Glomerular endothelial cell (primary cell): ENCODE results near the gene CHMP5. TPM values are rescaled to one million over a fixed set of nuclear protein-coding genes. Genes with fewer than 3 reads are reported as not detected.
"Not testable (repeated sequence)": the region's sequence is repeated elsewhere in the genome, so short reads cannot be mapped to it uniquely, and the experiment has no call there.

Experiments
- DNase-seq: peaks from one replicate; pipeline ENCODE4 v3.0.0-alpha.2; 2011; ENCODE audit warnings: low read depth, low spot score; ENCODE audit errors: extremely low read depth
- total RNA-seq: library from RNA; depleted of rRNA; stranded (reverse); fragments of >200 nt; gene quantifications from 2 replicates; pipeline ENCODE4 v1.2.3, GENCODE V29; 2015

The CHMP5 gene
- total RNA-seq, 1 donor from 2014 or later, result 64.9 TPM

DNA sequence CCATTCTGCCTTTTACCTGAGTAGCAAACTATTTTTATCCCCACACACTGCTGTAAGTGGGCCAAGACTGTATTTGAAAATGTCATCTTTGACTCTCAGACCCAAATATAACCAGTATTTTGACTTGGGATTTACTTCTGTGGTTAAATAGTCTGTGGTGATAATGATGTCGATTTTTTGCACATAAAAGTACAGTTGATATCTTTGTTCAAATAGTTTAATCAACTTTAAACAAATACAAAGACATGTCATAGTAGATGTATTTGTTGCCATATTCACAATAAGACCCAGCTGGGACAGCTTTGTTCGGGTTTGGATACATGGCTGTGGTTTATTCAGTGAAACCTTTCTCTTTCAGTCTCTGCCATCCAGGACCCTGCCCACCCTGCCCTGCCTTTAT is 45.9 kb downstream of the CHMP5 start:
- DNase-seq, result no peak

DNA sequence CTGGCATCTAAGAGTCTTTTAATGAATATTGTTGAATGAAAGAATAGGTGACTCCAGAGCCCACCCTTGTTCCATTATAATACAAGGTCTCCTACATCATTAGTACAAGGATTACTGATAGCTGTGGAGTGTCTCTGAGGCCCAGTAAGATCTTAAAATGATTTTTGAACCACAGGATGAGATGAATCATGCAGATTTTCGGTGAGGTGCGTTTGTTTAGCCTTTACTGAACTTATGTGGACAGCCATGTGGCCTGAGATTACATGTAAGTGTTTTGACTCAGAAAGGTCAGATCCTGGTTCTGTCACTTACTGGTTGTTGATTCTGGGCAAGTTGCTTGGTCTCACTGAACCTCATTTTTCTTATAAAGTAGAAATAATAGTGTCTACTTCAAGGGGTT is 47.1 kb downstream of the CHMP5 start:
- DNase-seq, result no peak

DNA sequence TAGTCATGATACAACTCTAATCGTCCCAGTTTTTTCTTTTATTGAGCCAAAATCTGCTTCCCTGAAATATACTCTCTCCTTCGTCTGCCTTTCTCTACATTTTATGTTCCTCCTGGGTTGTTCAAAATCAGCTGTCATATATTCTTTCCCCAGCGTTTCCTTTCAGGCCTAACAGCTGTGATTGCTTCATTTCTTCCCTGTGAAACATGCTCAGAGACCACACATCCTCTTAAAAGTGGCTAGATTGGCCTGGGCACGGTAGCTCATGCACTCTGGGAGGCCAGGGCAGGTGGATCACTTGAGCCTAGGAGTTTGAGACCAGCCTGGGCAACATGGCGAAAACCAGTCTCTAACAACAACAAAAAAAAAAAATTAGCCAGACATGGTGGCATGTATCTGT is 50.5 kb downstream of the CHMP5 start:
- DNase-seq, result no peak

DNA sequence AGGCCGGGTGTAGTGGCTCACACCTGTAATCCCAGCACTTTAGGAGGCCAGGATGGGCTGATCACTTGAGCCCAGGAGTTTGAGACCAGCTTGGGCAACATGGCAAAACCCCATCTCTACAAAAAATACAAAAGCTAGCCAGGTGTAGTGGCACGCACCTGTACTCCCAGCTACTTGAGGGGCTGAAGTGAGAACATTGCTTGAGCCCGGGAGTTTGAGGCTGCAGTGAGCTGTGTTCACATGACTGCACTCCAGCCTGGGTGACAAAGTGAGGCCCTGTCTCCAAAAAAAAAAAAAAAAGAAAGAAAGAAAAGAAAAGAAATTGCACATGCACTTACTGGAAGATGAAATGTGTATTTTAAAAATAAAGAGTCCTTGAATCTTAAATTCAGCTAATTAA is 52.3 kb downstream of the CHMP5 start:
- not testable (repeated sequence) for DNase-seq

DNA sequence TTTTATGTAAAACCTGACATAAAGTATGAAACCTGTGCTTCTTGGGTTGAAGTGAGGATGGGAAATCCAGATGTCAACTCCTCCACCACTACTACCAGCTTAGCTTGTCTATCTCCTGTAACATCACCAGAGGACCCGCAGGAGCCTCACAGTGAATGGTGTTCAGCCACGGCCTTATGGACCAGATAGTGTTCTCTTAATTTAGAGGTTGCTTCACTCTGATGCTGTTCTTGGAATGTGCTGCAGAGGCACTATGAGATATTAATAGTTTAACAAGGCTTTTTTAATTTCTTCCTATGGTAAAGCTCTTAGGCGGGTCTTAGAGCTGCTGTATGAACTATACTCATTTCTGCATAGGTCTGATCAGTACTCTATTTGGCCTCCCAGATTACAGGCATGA is 53.4 kb downstream of the CHMP5 start:
- DNase-seq, result no peak

DNA sequence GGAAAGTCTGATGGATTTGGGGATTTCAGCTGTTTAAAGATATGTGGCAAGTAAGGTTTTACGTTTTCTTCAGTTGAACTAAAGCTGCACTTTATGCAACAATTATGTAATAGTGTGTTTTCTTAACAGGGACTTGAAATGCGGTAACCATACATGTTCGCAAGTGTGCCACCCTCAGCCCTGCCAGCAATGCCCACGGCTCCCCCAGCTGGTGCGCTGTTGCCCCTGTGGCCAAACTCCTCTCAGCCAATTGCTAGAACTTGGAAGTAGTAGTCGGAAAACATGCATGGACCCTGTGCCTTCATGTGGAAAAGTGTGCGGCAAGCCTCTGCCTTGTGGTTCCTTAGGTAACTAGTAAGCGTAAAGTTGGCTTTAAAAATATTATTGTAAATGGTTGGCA is 53.9 kb downstream of the CHMP5 start:
- no peak for DNase-seq

DNA sequence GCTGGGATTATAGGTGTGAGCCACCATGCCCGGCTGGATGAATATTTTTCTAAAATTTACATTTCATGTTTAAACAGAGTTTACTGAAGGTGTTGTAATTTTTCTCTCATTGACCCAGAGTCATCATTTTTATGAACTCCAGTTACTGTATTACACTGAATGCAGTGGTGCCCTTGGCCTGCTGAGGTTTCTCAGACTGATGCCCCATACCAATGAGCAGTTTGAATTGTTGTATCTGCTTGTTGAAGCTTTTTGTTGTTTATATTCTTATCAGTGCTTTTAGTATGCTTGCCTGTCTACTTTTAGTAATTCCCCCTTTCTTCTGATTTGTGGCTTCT is 55.4 kb downstream of the CHMP5 start:
- DNase-seq, result no peak

DNA sequence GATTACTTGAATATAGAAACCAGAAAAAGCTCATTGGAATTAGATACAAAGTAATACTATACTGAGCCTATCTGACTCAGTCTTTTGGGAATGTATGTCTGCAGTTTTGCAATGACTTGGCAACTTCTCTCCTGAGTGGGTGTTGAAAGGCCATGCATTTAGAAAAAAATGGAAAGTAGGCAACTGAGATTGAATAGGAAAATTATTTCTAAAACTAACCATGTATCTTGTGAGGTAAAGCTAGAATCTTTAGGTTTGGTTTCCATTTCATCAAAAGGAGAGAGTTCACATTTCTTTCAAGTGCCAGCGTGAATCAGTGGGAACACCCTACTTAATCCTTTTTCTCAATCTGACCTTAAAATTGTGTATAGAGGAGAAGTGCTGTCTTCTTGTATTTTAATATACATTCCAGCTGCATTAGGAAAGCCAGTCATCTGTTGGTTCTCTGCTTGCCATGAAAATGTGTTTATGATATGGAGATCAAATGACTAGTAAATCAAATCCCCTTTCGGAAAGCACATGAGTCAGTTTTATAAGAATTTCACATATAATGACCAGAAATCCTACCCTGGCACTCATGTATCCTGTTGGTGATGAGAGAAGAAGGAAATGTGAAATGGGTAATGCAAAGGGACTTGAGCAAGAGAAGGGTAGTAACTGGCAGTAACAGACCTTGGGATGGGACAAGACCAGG is 55.9 kb downstream of the CHMP5 start:
- DNase-seq, result no peak

DNA sequence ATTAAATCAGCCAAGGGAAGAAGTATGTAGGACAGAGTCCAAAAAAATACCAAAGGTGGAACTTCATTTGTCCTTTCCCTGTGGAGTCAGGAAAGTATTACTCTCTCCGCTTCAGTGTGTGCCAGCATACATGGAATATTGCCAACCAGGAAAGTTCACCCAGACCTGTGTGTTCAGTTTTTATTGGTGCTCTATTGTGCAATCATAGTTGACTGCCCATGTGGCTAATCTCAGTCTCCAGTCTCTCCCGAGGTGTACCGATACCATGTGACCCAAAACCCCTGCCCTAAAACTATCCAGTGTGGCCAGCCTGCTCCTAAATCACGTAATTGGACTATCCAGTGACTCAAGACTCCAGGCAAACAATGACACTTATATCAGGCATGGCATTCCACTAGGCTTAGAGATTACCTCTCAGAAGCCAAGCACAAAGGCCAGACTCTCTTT is 64.3 kb downstream of the CHMP5 start:
- no peak for DNase-seq

DNA sequence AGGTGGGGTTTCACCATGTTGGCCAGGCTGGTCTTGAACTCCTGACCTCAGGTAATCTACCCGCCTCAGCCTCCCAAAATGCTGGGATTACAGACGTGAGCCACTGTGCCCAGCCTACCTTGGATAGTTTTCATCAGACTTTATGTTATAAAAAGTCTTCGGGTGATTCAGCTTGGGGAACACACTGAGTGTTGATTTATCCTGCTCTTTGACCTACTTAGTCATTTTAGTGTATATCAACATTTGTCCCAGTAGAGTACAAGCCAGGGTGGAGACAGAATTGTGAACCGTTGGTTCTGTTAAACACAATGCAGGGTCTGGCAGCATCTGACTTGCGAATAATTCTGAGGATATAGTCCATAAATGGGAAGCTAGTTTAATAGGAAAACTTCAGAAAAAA is 65.1 kb downstream of the CHMP5 start:
- DNase-seq, result no peak

DNA sequence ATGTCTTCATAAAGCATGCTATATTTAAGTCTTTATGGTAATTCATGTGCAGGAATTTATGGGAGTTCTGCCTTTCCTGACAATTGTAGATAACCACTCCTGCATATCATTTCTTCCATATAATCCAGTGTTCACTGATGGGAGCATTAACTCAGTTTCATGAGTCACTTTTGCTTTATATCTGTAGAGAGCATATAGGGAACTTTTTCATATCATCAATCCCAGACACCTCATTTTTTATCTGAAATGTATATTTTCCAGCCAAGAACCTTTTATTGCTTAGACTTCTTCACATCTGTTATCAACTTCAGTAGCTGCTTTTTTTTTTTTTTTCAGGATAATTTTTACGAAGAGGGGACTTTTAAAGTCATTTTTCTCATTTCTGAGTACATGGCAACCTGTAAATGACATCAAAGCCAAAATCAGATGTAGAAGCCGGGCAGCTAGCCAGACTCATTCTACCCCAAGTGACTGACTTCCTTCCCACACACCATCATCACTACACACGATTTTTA is 66.6 kb downstream of the CHMP5 start:
- DNase-seq, result no peak

Other genes starting within 250 kb of the CHMP5 start
- gene DNAJA1, start 239.8 kb upstream of the CHMP5 start, total RNA-seq, result 197 and 203 TPM in 2 replicates
- 12.3 and 16.0 TPM in 2 replicates for gene SMU1, start 188.4 kb upstream of the CHMP5 start, total RNA-seq
- gene B4GALT1, start 97.7 kb upstream of the CHMP5 start, total RNA-seq, result 57.3 and 71.0 TPM in 2 replicates
- not detected in 2 replicates for gene SPINK4, start 24.9 kb upstream of the CHMP5 start, total RNA-seq
- gene BAG1, start 341 bp upstream of the CHMP5 start, total RNA-seq, result 46.4 and 53.4 TPM in 2 replicates
- 19.2 and 24.0 TPM in 2 replicates for gene NFX1, start 25.5 kb downstream of the CHMP5 start, total RNA-seq
- gene AQP7, start 137.5 kb downstream of the CHMP5 start, total RNA-seq, result not detected in 2 replicates
- 0.18 and 0.68 TPM in 2 replicates for gene AQP3, start 182.5 kb downstream of the CHMP5 start, total RNA-seq
- 23.5 and 24.0 TPM in 2 replicates for gene NOL6, start 208.9 kb downstream of the CHMP5 start, total RNA-seq